Heart left ventricle (tissue), 16 donors: ENCODE data around the gene ADGRL3. TPM values are rescaled to one million over a fixed set of nuclear protein-coding genes. Genes with fewer than 3 reads are reported as not detected.

Source experiments
- ATAC-seq, 4 donors: fragments of 200-7000 bp; cut with Tn5 transposase; one replicate each; pipeline ENCODE4 v1.9.1; 2020 to 2022; ENCODE audit warnings: moderate library complexity in 4 of 4, mild to moderate bottlenecking in 3 of 4, moderate number of reproducible peaks in 1 of 4
- DNase-seq, 5 donors: peaks; one replicate each; pipeline ENCODE4 v3.0.0-alpha.2; 2020
- H3K27ac ChIP-seq, 12 donors: fragments of 200-600 bp; sonication (generic) in 4 of 12; one replicate each; pipeline versions ENCODE4 v1.5.0 to v1.8.0; 2016 to 2022; ENCODE audit warnings: mild to moderate bottlenecking in 2 of 12
- H3K27me3 ChIP-seq, 9 donors: fragments of 200-600 bp; sonication (generic) in 2 of 9; one replicate each; pipeline versions ENCODE4 v1.5.1 to v1.8.0; 2016 to 2022; ENCODE audit warnings: mild to moderate bottlenecking in 3 of 9
- H3K36me3 ChIP-seq, 9 donors: fragments of 200-600 bp; sonication (generic) in 2 of 9; one replicate each; pipeline versions ENCODE4 v1.5.0 to v1.8.0; 2018 to 2022; ENCODE audit warnings: mild to moderate bottlenecking in 2 of 9
- H3K4me1 ChIP-seq, 12 donors: fragments of 200-600 bp; sonication (generic) in 4 of 12; one replicate each; pipeline versions ENCODE4 v1.5.0 to v1.8.0; 2016 to 2022; ENCODE audit warnings: mild to moderate bottlenecking in 3 of 12
- H3K4me3 ChIP-seq, 12 donors: fragments of 200-600 bp; sonication (generic) in 4 of 12; one replicate each; pipeline versions ENCODE4 v1.5.0 to v1.8.0; 2017 to 2022; ENCODE audit warnings: mild to moderate bottlenecking in 9 of 12, moderate library complexity in 4 of 12
- H3K9me3 ChIP-seq, 12 donors: fragments of 200-600 bp; sonication (generic) in 4 of 12; one replicate each; pipeline versions ENCODE4 v1.5.0 to v1.8.0; 2016 to 2022; ENCODE audit warnings: mild to moderate bottlenecking in 1 of 12
- CTCF ChIP-seq, 12 donors: fragments of 200-600 bp; sonication (generic) in 4 of 12; IDR thresholded peaks; one replicate each; pipeline versions ENCODE4 v1.5.0 to v1.8.0; 2018 to 2022; ENCODE audit warnings: antibody characterized with exemption in 12 of 12, mild to moderate bottlenecking in 5 of 12
- POLR2A ChIP-seq, 2 donors: fragments of 450-650 bp; IDR thresholded peaks; one replicate each; pipeline ENCODE4 v1.6.1; 2017; ENCODE audit warnings: antibody characterized with exemption in 2 of 2, mild to moderate bottlenecking in 2 of 2, moderate library complexity in 2 of 2
- WGBS, 4 donors: extraction: QIAGEN DNeasy Blood & Tissue Kit in 2 of 4; methylation state at CpG; one replicate each; pipeline versions ENCODE4 v1.1.5 to v1.1.7; 2013 to 2018; 5-methylcytosine and 5-hydroxymethylcytosine counted together
- intact Hi-C, 10 donors: fragments of 100-400 bp; cut with DNase I; formaldehyde crosslinking; loops; one replicate each; pipeline versions ENCODE4 v1.11.1 to v1.14.2; 2022
- polyA plus RNA-seq, 2 donors: library from polyadenylated mRNA; stranded (reverse); fragments of 200-250 nt; gene quantifications; one replicate each; pipeline ENCODE4 v1.2.3, GENCODE V29; 2013
- total RNA-seq, 9 donors: library from RNA; depleted of rRNA in 2 of 9; stranded (reverse); fragments of >200 nt in 2 of 9; fragmentation: NEBNext Ultra II Directional in 3 of 9; extraction: Animal tissue kit (Norgen Biotek cat#: 25700) in 3 of 9; gene quantifications; one replicate each; pipeline versions ENCODE4 v1.1.0 to v1.2.4, GENCODE V29; 2016 to 2023
- donor health status: ischemic (EF 13 %, LVEDD 7.1; RV severe dilation, severe dysfunction).
- donor health status: healthy with polysubstance abuse.
- donor health status: DM: no; HTN: yes; CAD: no.
- donor health status: DM: no; HTN: no; CAD: no.
- donor health status: ischemic (EF 25% LVEDD 6.9; RV normal size, moderate dysfunction).
- donor health status: ischemic (EF 25% LVEDD 5.7; RV mildly dilated, moderate dysfunction).
- donor health status: healthy.
- donor health status: DM: yes; HTN: yes; CAD: no.
- donor health status: ischemic (EF 35%, LVEDD 5.7; RV mildly dilated, moderate dysfunction).
- donor health status: nonischemic (EF 11% LVEDD 7.7; RV severe dilation, severe dysfunction).
- donor health status: DM: yes; HTN: yes; CAD: no.
- donor health status: PGD.
- donor health status: ischemic (EF 29% LVEDD 5.4; RV normal size, mild dysfunction).
- donor health status: nonischemic (EF 23%, LVEDD 6.1; RV moderate dilation, normal function).

Gene ADGRL3
- total and polyA plus RNA-seq, 11 donors, result 0.84 to 24.4 (median 7.6) TPM

- no peak overlapping the region for H3K4me3 ChIP-seq
- ATAC-seq, result no peak
- 59 to 84% (median 65%) methylated on average over 1 of the region's 1 CpG for WGBS, 4 donors
- no peaks in the 10 kb centered on the region for H3K36me3 ChIP-seq
- intact Hi-C loops, result no loop called here
- no peaks in the 10 kb centered on the region for H3K27me3 ChIP-seq
- H3K9me3 ChIP-seq, result no peaks in the 10 kb centered on the region
- no peak for TF ChIP-seq CTCF (IDR thresholded peaks at IDR 0.05)
- no peak for TF ChIP-seq POLR2A (IDR thresholded peaks at IDR 0.05)
- H3K4me1 ChIP-seq, result peaks cover 0 to 5% (median 0%) of the 10 kb centered on the region in 12 donors
- no peak for DNase-seq
- H3K27ac ChIP-seq, result no peak overlapping the region
These were observed 321.3 kb downstream of the ADGRL3 start for GRCh38 chr4:61521451-61521850.

- Histone ChIP-seq H3K4me3 (no peak overlapping the region), H3K36me3 (no peaks in the 10 kb centered on the region), H3K27ac (no peak overlapping the region), H3K27me3 (no peaks in the 10 kb centered on the region), H3K9me3 (no peaks in the 10 kb centered on the region), H3K4me1 (peaks cover 0 to 5% (median 0%) of the 10 kb centered on the region in 12 donors)
- DNase-seq (no peak), ATAC-seq (no peak)
- 81 to 95% (median 87%) methylated on average over 2 of the region's 2 CpGs for WGBS, 4 donors
- intact Hi-C loops, result no loop called here
- TF ChIP-seq POLR2A (IDR thresholded peaks at IDR 0.05), result no peak
- no peak for TF ChIP-seq CTCF (IDR thresholded peaks at IDR 0.05)
These were observed 322.2 kb downstream of the ADGRL3 start for GRCh38 chr4:61522312-61522711.

- H3K9me3 ChIP-seq, result no peaks in the 10 kb centered on the region
- DNase-seq (no peak), ATAC-seq (no peak)
- intact Hi-C loops, result no loop called here
- no peaks in the 10 kb centered on the region for H3K4me1 ChIP-seq
- H3K27me3 ChIP-seq, result no peaks in the 10 kb centered on the region
- H3K4me3 ChIP-seq, result no peak overlapping the region
- H3K36me3 ChIP-seq, result no peaks in the 10 kb centered on the region
- WGBS, 4 donors, result 85 to 93% (median 89%) methylated on average over 4 of the region's 4 CpGs
- TF ChIP-seq CTCF (IDR thresholded peaks at IDR 0.05) (no peak), POLR2A (IDR thresholded peaks at IDR 0.05) (no peak)
- H3K27ac ChIP-seq, result no peak overlapping the region
These were observed 327.8 kb downstream of the ADGRL3 start for GRCh38 chr4:61527888-61528287.

- no peak for DNase-seq
These were observed 328.5 kb downstream of the ADGRL3 start for GRCh38 chr4:61528595-61528994.

More at GRCh38 chr4:61528595-61528994, 328.5 kb downstream of the ADGRL3 start:
- TF ChIP-seq CTCF (IDR thresholded peaks at IDR 0.05) (no peak), POLR2A (IDR thresholded peaks at IDR 0.05) (no peak)
- intact Hi-C loops, result no loop called here
- H3K4me1 ChIP-seq, result no peaks in the 10 kb centered on the region
- H3K36me3 ChIP-seq, result no peaks in the 10 kb centered on the region
- no peak overlapping the region for H3K27ac ChIP-seq
- H3K4me3 ChIP-seq, result no peak overlapping the region
- H3K27me3 ChIP-seq, result no peaks in the 10 kb centered on the region
- ATAC-seq, result no peak
- 85 to 100% (median 94%) methylated on average over 1 of the region's 1 CpG for WGBS, 4 donors
- H3K9me3 ChIP-seq, result no peaks in the 10 kb centered on the region
